GM19372 (cell line): Measurements from ENCODE around the gene ACOT7.
"Not testable (repeated sequence)": the region's sequence is repeated elsewhere in the genome, so short reads cannot be mapped to it uniquely, and the experiment has no call there.

Experiments
- ATAC-seq: cut with Tn5 transposase; IDR thresholded peaks from one replicate; pipeline ENCODE4 v1.9.1; 2021; ENCODE audit warnings: mild to moderate bottlenecking, low read depth, moderate library complexity; ENCODE audit not compliant: unreplicated experiment

Gene ACOT7

GRCh38 chr1:6393400-6394187, at the start of gene ACOT7:
Gene ACOT7 (minus strand): TSS chr1:6393767. CDS start chr1:6393399, 368 bp downstream.
- ATAC-seq: peak; percentile 77

GRCh38 chr1:6441586-6441985, 48.0 kb upstream of the ACOT7 start:
- no peak for ATAC-seq

GRCh38 chr1:6440198-6441126, 46.9 kb upstream of the ACOT7 start:
- no peak for ATAC-seq

- no peak for ATAC-seq
Measured at GRCh38 chr1:6438047-6438525, 44.5 kb upstream of the ACOT7 start.

- not testable (repeated sequence) for ATAC-seq
Measured at GRCh38 chr1:6437012-6437700, 43.6 kb upstream of the ACOT7 start.

- ATAC-seq: not testable (repeated sequence)
Measured at GRCh38 chr1:6436277-6436676, 42.7 kb upstream of the ACOT7 start.

GRCh38 chr1:6435547-6435946, 42.0 kb upstream of the ACOT7 start:
- no peak for ATAC-seq

GRCh38 chr1:6435129-6435528, 41.6 kb upstream of the ACOT7 start:
- no peak for ATAC-seq

- no peak for ATAC-seq
Measured at GRCh38 chr1:6434186-6434585, 40.6 kb upstream of the ACOT7 start.

- not testable (repeated sequence) for ATAC-seq
Measured at GRCh38 chr1:6431645-6432579, 38.3 kb upstream of the ACOT7 start.

- ATAC-seq: not testable (repeated sequence)
Measured at GRCh38 chr1:6429660-6430411, 36.3 kb upstream of the ACOT7 start.

- not testable (repeated sequence) for ATAC-seq
Measured at GRCh38 chr1:6428453-6428852, 34.9 kb upstream of the ACOT7 start.

- ATAC-seq: no peak
Measured at GRCh38 chr1:6427441-6428390, 34.1 kb upstream of the ACOT7 start.

- ATAC-seq: no peak
Measured at GRCh38 chr1:6426972-6427350, 33.4 kb upstream of the ACOT7 start.

- no peak for ATAC-seq
Measured at GRCh38 chr1:6426277-6426971, 32.9 kb upstream of the ACOT7 start.

- no peak for ATAC-seq
Measured at GRCh38 chr1:6425658-6426057, 32.1 kb upstream of the ACOT7 start.
